ENCODE results near the gene ITSN1.

The ITSN1 gene

DNA sequence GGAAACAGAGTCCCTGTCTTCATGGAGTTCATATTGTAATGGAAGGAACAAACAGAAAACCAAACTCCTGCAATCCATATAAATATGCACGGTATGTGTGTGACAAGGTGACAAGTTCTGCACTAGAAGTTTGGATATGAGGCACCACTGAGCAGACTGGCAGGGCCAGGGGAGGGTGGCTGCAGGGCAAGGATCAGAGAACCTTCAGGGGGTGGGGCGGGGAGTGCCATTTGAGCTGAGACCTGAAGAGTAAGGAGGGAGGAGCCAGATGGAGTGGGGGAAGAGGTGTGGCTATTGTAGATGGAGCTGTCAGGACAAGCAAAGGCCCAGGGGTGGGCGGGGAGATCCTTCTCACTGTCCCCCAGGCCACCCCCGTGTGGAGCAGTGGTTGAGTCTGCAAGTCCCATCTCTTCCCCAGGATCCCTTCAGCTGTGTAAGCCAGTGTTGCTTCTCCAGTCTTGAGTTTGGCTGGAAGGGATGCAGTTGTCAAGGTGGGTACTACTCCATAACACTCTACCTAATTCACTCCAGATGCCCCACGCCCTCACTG, 196.9 kb downstream of the ITSN1 start:
- no peak for DNase-seq (ENCODE audit: low read depth in 2 of 2)

DNA sequence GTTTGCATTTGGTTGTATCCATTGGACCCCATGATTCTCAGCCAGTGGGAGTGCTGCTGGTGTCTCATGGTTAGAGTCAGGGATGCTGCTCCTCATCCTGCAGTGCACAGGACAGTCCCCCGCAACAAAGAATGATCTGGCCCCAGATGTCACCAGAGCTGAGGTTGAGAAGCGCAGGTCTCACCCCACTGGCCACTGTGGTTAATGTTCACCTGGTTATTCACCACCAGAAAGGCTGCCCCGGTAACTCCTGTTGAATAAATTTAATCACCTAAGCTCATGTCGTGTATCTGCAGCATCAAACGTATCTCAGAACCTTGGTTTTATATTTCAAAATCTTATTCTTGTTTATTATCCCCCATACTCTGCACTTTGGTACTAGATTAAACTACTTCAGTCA, 197.5 kb downstream of the ITSN1 start:
- DNase-seq (ENCODE audit: low read depth in 2 of 2), result no peak

DNA sequence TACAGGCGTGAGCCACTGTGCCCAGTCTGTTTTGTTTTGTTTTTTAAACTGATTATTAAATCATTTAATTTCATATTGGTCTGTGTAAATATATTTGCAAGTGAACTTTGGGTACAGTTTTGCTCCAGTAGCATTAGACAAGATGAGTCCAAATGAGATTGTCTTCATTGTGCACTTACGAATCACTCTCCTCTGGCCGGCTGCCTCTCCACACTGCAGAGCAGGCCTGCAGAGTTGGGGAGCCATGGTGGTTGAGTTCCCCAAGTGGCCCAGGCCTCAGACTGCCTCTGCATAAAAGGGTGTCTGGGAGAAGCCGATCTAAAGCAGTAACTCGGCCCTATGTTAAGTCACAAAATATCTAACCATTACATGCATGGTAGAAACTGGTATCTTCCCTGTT, 198.5 kb downstream of the ITSN1 start:
- no peak for DNase-seq (ENCODE audit: low read depth in 2 of 2)

DNA sequence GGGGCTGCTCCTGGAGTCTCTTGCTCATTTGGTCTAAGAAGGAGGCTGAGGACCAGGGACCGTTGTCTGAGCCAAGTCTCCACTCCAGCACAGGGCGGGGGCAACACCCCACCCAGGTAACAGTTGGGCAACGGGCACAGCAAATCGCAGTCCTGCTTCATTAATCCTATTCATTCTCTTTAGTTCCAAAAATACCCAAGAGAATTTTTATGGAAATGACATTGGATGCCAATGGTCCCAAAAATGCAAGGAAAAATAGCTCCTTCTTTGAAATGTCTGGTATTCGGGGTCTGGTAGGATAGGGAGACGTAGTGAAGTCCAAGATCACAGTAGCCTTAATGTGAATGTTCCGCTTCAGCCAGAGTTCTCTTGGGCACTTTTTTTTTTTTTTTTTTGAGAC, 199.3 kb downstream of the ITSN1 start:
- no peak for DNase-seq (ENCODE audit: low read depth in 2 of 2)

DNA sequence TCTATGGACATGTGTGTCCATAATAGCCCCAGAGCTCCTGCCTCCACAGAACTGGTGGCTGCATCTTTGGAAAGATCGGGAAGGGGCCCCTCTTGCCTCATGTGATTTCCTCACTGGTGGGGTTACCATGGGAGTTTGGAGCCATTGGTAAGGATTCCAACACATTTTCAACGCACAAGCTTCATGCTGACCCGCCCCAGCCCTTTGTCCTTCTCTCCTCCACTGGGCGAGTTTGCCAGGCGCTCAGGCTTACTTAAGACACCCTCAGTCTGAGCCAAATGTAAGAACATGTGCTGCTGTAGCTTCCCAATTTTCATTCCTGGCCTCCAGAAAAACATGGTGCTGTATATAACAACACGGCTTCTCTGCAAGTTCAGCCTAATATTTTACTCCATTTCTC, 200.9 kb downstream of the ITSN1 start:
- DNase-seq (ENCODE audit: low read depth in 2 of 2), result no peak

DNA sequence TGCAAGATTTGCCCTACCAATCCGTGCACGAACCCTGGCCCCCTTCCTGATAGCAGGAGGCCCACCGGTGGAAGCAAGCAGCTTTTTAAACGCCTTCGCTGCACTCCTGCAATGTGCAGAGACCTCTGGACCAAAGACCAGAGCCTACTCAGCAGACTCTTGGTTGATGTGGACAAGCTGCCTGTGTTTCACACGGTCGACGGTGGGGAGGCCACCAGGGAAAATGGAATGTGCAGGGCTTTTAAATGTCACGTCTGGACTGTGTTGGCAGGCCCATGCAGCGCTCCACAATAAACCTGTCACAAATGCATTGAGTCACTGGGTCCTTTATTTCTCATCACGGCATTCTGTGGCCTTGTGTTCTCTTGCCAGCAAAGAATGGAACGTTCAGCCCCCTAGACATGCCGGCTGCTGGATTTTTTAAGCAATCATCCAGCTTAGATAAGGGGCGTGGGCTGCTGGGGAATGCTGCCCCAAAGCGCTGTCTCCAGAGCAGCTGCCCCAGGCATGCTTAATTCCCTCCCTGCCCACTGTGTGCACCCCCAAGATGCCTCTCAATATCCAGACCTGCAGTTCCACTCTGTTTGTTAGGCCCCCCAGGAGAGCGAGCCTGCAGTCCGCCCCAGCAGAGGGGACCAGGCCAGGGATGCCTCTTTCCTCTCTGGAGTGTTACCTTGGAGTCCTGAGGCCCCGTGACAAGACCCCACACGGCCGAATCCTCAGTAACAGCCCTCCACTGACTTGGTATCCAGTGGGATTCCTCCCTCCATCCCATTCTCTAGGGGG, 202.0 kb downstream of the ITSN1 start:
- DNase-seq (ENCODE audit: low read depth in 2 of 2), result no peak

DNA sequence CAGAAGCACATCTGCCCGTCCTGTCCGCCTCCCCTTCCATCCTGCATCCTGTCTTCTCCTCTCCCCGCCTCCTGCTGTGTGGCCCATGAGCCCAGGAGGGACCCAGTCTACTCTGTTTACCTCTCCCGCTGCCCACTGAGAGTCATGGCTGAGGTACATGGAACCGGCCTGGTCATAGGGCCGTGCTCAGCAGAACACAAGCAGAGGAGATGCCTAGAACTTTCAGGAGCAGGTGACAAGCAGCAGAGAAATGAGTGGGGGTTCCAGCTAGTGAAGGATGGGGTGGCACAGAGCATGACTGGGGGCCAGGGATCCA, 202.5 kb downstream of the ITSN1 start:
- no peak for DNase-seq (ENCODE audit: low read depth in 2 of 2)

DNA sequence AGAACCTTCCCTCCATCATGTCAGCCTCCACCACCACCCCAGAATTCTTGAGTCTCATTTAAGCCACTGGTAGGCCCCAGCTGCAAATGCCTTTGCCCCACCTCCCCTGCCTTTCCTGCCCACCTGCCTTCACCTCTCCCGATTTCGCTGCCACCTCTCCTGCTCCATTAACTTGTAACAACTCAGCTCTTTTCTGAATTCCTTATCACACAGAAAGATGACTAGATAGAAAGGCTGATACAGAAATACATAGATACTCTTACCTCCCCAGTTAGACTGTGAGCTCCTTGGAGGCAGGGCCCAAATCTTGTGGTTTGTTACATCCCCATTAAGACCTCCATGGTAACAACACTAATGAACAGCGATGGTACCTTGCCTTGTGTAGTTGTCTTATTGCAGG, 203.8 kb downstream of the ITSN1 start:
- no peak for DNase-seq (ENCODE audit: low read depth in 2 of 2)

DNA sequence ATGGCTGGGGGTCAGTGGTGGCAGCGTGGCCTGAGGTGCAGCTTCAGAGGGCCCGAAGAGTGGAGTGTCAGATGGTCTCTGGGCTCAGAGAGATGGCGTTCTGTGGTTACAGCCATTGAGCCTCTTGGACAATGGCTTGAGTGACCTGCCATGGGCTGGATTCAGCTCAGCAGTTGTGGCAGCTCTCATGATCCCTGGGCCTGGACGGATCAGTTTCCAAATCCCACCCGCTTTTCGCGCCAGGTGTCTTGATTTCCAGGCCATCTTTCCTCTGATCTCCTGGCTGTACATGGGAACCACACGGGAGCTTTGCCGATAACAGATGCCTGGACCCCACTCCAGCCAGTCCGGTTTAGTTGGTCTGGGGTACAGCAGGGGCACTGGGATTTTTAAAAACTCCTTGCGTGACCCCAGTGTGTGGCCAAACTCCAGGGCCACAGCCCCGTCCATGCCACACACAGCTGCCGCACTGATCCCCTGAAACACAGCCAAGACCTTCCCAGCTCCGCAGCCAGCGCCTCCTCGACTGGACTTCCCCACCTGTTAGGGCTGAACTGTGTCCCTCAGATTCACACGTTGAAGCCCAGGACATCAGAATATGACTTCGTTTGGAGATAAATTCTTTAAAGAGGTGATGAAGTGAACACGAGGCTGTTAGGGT, 205.4 kb downstream of the ITSN1 start:
- no peak for DNase-seq (ENCODE audit: low read depth in 2 of 2)

DNA sequence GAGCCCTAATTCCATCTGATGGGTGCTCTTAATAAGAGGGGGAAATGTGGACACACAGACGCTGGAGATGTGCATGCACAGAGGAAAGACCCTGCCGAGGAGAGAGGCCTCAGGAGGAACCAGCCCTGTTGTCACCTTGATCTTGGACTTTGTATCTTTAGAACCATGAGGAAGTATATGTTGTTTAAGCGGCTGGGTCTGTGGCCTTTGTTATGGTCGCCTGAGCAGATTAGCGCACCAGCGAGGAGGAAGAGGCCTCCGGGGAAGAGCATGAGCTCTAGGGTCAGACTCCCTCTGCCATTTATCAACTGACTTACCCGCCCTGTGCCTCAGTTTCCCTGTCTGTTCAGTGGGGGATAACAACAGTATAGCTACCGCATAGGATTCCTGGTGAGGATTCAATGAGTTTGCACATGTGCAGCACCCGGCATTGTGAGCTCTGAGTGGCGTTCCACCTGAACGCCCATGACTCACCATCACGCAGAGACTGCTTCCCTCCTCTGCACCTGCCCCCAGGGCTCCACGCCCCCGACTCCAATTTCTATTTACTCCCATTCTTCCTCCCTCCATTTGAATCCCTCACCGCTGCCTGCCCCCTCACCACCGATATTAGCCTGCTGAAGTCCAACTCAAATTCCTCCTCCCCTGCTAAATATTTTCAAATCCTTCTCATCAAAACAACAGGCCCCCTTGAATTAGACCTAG, 206.1 kb downstream of the ITSN1 start:
- DNase-seq (ENCODE audit: low read depth in 2 of 2), result no peak

DNA sequence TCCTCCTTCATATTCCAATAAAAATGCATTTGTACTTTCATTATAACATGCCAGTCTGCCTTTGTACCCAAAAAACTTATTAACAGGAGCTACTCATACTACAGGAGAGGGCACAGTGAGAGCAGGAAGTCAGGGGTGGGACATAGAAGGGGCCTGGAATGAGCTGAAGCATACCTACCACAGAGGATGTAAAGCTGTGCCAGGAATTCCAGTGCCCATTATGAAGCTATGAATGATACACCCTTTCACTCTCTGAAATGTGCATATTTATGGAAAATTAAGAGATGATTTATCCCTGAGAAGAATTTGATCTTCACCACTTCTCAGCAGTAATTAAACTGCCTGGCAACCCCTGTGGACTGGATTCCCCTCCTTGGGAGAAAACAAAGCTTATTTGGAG, 207.5 kb downstream of the ITSN1 start:
- DNase-seq (ENCODE audit: low read depth in 2 of 2), result no peak

DNA sequence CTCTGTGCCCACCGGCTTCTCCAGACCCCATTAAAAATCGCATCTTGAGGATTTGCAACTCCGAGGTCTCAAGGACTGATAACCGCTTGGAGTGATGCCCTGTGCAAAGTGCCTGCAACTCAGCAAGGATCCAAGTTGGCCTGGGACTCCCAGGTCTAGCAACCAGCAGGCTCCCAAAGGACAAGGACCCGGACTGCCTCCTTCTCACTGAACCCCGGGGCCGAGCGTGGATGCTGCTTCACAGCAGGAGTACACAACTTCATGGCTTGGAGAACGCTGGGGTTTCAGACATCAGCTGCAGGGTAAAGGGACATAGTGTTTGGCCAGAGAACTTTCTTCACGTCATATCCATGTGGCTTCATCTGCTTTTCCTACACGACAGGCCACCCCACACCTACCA, 208.1 kb downstream of the ITSN1 start:
- DNase-seq (ENCODE audit: low read depth in 2 of 2), result no peak

DNA sequence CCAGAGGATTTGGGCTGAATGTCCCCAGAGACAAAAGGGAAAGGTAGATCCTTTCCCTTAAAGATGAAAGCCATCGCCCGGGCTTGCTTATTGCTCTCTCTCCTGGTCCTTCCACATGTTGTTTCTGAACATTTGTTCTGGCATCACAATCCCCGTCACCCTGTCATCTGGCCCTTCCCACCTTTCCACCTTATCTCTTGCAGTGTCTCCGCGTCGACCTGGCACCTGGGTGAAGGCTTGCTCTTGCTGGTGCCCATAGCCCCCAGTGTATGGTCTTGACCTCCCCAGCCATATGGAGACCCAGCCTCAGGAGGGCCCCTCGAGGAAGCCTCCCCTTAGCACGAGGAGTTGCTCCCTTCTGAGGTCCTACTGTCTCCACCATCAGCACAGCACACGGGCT, 208.7 kb downstream of the ITSN1 start:
- DNase-seq (ENCODE audit: low read depth in 2 of 2), result no peak

DNA sequence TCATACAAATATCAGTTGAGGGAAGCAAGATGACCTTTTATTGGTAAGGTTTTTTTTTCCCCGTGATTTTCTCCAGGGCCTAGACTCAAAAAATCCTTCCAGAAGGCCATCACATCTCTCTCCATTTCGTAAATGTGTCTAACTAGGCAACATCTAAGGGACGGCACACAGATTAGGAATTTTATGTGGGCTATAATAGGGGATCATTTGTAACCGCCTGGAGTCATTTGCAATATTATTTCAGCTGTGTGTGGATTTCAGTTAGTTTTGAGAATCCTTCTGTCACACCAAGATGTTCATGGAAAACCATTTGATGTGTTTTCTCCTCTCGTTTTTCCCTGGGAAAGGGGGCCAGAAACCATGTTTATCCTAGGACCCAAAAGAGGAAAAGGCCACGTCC, 210.2 kb downstream of the ITSN1 start:
- no peak for DNase-seq (ENCODE audit: low read depth in 2 of 2)

DNA sequence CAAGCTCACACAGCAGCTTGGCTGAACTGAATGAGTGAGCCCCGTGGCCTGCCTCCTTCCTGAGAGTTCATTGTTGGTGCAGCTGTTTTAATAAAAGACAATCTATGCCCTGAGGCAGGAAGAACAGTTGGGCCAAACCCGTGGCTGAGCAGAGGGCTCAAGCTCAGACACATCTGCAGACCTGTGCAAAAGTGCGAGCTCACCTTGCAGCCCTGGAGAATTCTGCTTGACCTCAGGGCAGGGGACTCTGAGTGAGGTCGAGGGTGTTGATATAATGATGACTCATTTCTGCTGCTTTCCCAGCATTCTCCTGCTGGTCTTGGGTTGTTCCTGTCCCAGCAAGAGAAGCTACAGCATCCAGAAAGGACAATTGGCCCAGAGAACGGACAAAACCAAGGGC, 212.3 kb downstream of the ITSN1 start:
- no peak for DNase-seq (ENCODE audit: low read depth in 2 of 2)

DNA sequence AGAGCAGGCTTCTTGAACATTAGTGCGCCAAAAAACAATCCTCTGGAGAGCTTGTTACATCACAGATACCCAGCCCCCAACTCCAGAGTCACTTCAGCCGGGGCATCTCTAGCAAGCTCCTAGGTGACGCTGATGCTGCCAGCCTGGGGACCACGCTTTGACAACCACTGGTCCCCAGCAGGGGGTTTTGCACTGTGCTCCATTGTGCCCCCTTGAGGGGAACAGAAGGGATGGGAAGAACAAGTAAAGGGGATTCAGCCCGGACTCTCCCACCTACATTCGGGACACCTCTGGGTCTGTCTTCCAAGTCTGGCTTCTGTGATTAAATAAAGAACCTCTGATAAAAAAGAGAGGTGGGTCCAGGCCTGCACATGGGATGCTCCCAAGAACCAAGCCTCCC, 212.9 kb downstream of the ITSN1 start:
- no peak for DNase-seq (ENCODE audit: low read depth in 2 of 2)

DNA sequence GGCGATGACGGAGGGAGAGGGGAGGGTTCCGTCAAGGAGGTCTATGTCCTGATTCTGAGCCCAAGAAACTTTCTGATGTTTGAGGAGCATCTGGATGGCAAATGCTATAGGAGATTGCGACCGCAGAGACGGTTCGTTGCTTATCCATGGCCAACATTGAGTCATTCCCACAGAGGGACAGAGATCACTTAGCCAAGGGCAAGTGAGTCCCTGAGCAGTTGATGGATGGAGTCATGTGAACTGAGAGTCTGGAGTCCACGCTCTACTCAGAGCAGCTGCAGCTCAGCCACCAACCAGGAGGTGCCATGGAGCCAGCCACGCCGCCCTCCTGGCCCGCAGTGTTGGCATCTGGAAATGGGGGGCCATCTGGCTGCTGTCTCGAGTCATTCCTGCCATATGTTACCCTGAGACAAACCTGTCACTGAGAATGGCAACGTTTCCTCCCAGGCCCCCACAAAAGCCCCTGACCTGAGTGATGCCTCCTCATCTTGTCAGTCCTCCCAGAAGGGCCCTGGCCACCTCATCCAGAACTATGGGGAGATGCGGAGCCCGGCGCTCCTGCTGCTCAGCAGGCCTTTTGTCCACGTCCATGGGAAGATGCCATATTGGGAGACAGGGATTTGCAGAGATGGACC, 214.7 kb downstream of the ITSN1 start:
- DNase-seq (ENCODE audit: low read depth in 2 of 2), result no peak

DNA sequence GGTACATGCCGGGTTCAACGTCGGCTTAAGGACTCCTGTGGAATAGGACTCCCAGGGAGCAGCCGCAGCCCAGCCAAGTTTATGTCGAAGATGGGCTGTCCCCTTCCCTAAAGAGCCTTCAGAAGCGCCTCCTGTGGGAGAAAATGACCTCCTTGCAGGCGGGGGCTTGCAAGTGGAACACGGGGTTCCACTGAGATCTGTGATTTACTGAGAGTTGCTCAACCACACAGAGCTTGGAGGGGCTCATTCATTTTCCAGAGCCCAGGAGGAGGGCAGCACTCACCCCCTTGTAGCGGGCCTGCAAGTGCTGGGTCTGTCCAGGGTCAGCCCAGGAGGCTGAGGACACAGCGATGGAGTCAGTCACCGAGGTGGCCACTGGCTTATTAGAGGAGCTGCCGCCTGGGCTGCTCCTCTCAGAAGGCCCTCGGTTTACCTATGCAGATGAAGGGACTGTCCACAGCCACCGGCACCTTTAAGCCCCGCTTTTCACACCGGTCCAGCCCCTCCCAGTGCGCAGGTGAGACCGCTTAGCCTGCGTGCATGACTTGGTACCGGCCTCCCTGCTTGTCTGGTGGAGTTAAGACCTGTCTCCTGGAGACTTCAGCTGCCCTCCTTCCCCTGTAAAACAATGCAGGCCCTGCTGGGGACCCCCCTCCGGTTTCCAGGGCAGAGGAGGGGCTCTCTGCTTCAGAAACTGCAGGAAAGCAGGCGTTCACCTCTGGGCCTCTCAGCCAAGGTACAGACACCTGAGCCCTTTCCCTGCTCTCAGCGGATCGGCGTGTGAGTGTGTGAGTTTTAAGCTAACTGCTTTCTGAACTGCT, 215.8 kb downstream of the ITSN1 start:
- no peak for DNase-seq (ENCODE audit: low read depth in 2 of 2)

DNA sequence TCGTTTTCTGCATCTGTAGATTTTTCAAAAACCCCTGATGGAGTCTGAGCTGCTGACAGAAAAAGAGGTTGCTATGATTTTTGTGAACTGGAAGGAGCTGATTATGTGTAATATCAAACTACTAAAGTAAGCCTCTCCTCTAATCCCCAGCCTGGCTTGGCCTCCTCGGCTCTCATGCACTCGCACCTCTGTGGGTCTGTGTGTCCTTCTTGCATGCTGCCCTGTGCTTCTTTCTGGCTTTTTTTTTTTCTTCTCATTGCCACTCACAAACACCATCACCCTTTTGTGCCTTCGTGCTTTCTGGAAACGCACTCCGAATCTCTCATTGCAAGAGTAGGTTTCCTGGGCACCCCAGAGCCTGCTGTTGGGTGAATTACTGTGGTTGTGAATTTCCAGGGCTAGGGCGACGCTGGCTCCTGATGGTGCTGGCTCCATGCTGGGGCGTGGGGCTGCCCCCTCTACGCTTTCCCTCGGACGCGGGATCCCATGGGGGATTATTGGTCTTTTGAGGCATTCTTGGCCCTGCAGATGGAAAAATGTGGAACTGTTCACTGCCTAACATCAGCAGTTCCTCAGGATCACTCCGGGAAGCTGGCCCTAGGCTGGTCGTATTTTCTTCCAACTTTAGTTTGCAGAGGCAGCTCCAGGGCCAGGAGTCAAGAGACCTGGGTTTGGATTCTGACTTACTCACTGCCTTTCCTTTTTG, 216.5 kb downstream of the ITSN1 start:
- no peak for DNase-seq (ENCODE audit: low read depth in 2 of 2)

DNA sequence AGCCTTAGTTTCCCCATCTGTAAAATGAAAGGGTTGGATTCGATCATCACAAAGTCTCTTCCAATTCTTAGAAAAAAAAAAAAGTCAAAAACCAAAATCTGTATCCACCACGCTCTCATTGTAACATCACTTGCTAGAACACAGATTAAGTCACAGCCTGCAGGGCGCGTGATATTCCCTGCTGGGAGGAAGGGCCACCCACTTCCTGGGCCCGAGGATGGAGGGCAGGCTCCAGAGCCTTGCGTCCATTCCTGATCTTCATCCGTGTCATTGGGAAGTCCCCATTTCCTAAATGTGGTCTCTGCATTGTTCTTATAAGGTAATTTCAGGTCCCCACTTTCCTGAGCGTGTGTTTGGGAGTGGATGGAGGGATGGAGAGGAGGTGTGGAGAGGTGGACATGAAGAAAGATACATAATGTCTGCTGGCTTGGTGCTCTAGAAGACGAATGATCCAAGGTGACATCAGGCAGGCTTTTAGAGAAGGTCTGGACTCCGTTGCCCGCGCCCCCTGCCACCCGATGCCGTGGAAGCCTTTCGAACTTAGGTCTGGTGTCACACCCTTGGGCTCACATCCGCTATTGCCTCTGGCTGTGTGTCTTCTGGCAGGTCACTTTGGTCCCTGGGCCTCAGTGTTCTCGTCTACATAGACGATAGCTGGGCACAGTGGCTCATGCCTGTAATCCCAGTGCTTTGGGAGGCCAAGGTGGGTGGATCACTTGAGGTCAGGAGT, 217.2 kb downstream of the ITSN1 start:
- no peak for DNase-seq (ENCODE audit: low read depth in 2 of 2)
